Neural progenitor cell (in vitro differentiated cells): Measurements from ENCODE around the gene ZNF451. TPM values are rescaled to one million over a fixed set of nuclear protein-coding genes. Genes with fewer than 3 reads are reported as not detected.

ENCODE experiments used
- DNase-seq: peaks from one replicate; pipeline ENCODE4 v3.0.0-alpha.2; 2016; ENCODE audit warnings: low spot score
- H2AFZ ChIP-seq: fragments of 200-600 bp; sonication (generic); replicated peaks from 2 replicates; pipeline ENCODE4 v1.6.1; 2016; ENCODE audit warnings: antibody characterized with exemption
- H3F3A ChIP-seq: fragments of 200-600 bp; sonication (generic); 2 replicates; pipeline ENCODE4 v1.6.1; 2016; ENCODE audit warnings: antibody characterized with exemption, low read depth
- H3K27ac ChIP-seq: fragments of 200-600 bp; sonication (generic); 2 replicates; pipeline ENCODE4 v1.5.1; 2016; ENCODE audit warnings: mild to moderate bottlenecking
- H3K27me3 ChIP-seq: fragments of 200-600 bp; sonication (generic); 2 replicates; pipeline ENCODE4 v1.6.1; 2016; ENCODE audit warnings: mild to moderate bottlenecking, moderate library complexity
- H3K36me3 ChIP-seq: fragments of 200-600 bp; sonication (generic); 2 replicates; pipeline ENCODE4 v1.5.1; 2016
- H3K4me1 ChIP-seq: fragments of 200-600 bp; sonication (generic); 2 replicates; pipeline ENCODE4 v1.6.1; 2016; ENCODE audit warnings: mixed run types
- H3K4me2 ChIP-seq: fragments of 200-600 bp; sonication (generic); 2 replicates; pipeline ENCODE4 v1.6.1; 2016
- H3K4me3 ChIP-seq: fragments of 200-600 bp; sonication (generic); 2 replicates; pipeline ENCODE4 v1.5.1; 2016
- H3K79me2 ChIP-seq: fragments of 200-600 bp; sonication (generic); 2 replicates; pipeline ENCODE4 v1.6.1; 2016; ENCODE audit warnings: low read depth
- H3K9ac ChIP-seq: fragments of 200-600 bp; sonication (generic); 2 replicates; pipeline ENCODE4 v1.6.1; 2016
- H3K9me3 ChIP-seq: fragments of 200-600 bp; sonication (generic); 2 replicates; pipeline ENCODE4 v1.5.1; 2016; ENCODE audit warnings: low read depth
- H4K20me1 ChIP-seq: fragments of 200-600 bp; sonication (generic); 2 replicates; pipeline ENCODE4 v1.6.1; 2016; ENCODE audit warnings: low read depth
- H3K27ac Mint-ChIP-seq: 3 replicates; pipeline ENCODE4 v1.8.0; 2021; ENCODE audit warnings: mixed read lengths
- H3K27me3 Mint-ChIP-seq: 2 replicates; pipeline ENCODE4 v1.8.0; 2022; ENCODE audit warnings: low read depth, mild to moderate bottlenecking, inconsistent platforms, moderate library complexity, mixed read lengths; ENCODE audit not compliant: insufficient read depth
- H3K36me3 Mint-ChIP-seq: 3 replicates; pipeline ENCODE4 v1.8.0; 2021; ENCODE audit warnings: mixed read lengths
- H3K4me1 Mint-ChIP-seq: 3 replicates; pipeline ENCODE4 v1.8.0; 2021; ENCODE audit warnings: mixed read lengths
- H3K4me3 Mint-ChIP-seq: 3 replicates; pipeline ENCODE4 v1.8.0; 2021; ENCODE audit warnings: mild to moderate bottlenecking, moderate library complexity, mixed read lengths
- H3K9me3 Mint-ChIP-seq: 3 replicates; pipeline ENCODE4 v1.8.0; 2020; ENCODE audit warnings: mixed read lengths
- CTCF ChIP-seq: fragments of 200-600 bp; sonication (generic); IDR thresholded peaks from 2 replicates; pipeline ENCODE4 v1.5.1; 2017; ENCODE audit warnings: antibody characterized with exemption, mild to moderate bottlenecking
- EZH2 ChIP-seq: fragments of 200-600 bp; sonication (generic); IDR thresholded peaks from 2 replicates; pipeline ENCODE4 v1.6.1; 2017; ENCODE audit warnings: antibody characterized with exemption, mild to moderate bottlenecking, moderate library complexity
- EZH2phosphoT487 ChIP-seq: fragments of 200-600 bp; sonication (generic); IDR thresholded peaks from 2 replicates; pipeline ENCODE4 v1.6.1; 2017; ENCODE audit warnings: antibody characterized with exemption
- total RNA-seq: library from RNA; depleted of rRNA; stranded (reverse); fragments of >200 nt; gene quantifications from 2 replicates; pipeline ENCODE4 v1.2.3, GENCODE V29; 2015; ENCODE audit warnings: low replicate concordance

ZNF451 gene
- total RNA-seq, 1 donor from 2014 or later: 126 TPM

GRCh38 chr6:57141451-57142177 lies 51.6 kb downstream of the ZNF451 start:
- no peak for DNase-seq
- H2AFZ ChIP-seq: no peak overlapping the region

GRCh38 chr6:57142178-57142525 lies 52.2 kb downstream of the ZNF451 start:
- no peak overlapping the region for H3K4me3 Mint-ChIP-seq
- H3K4me1 ChIP-seq: no peaks in the 10 kb centered on the region
- no peaks in the 10 kb centered on the region for H3K4me1 Mint-ChIP-seq
- no peaks in the 10 kb centered on the region for H3K27me3 ChIP-seq
- H3K27me3 Mint-ChIP-seq: no peaks in the 10 kb centered on the region
- no peaks in the 10 kb centered on the region for H3K9me3 Mint-ChIP-seq
- DNase-seq: no peak
- H2AFZ ChIP-seq: no peak overlapping the region
- peaks cover 23% of the 10 kb centered on the region for H3K36me3 Mint-ChIP-seq
- no peaks in the 10 kb centered on the region for H4K20me1 ChIP-seq
- no peak for TF ChIP-seq EZH2phosphoT487
- no peak for TF ChIP-seq EZH2
- no peak for TF ChIP-seq CTCF
- H3K27ac ChIP-seq: no peak overlapping the region
- H3K4me3 ChIP-seq: no peak overlapping the region
- peaks cover 22% of the 10 kb centered on the region for H3K36me3 ChIP-seq
- H3K4me2 ChIP-seq: no peak overlapping the region
- no peaks in the 10 kb centered on the region for H3K9me3 ChIP-seq
- H3F3A ChIP-seq: no peaks in the 10 kb centered on the region
- no peaks in the 10 kb centered on the region for H3K79me2 ChIP-seq
- H3K9ac ChIP-seq: no peak overlapping the region
- no peak overlapping the region for H3K27ac Mint-ChIP-seq

More at GRCh38 chr6:57141451-57142177, 51.6 kb downstream of the ZNF451 start:
- Histone ChIP-seq H3K9me3 (no peaks in the 10 kb centered on the region), H3K79me2 (no peaks in the 10 kb centered on the region), H3K4me1 (no peaks in the 10 kb centered on the region), H3K9ac (no peak overlapping the region), H4K20me1 (no peaks in the 10 kb centered on the region), H3K4me2 (no peak overlapping the region), H3K4me3 (no peak overlapping the region), H3K27me3 (no peaks in the 10 kb centered on the region), H3K36me3 (peaks cover 16% of the 10 kb centered on the region), H3F3A (no peaks in the 10 kb centered on the region), H3K27ac (no peak overlapping the region)
- TF ChIP-seq CTCF (no peak), EZH2 (no peak), EZH2phosphoT487 (no peak)
- no peak overlapping the region for H3K4me3 Mint-ChIP-seq
- no peaks in the 10 kb centered on the region for H3K4me1 Mint-ChIP-seq
- no peaks in the 10 kb centered on the region for H3K9me3 Mint-ChIP-seq
- H3K27me3 Mint-ChIP-seq: no peaks in the 10 kb centered on the region
- H3K36me3 Mint-ChIP-seq: peaks cover 24% of the 10 kb centered on the region
- H3K27ac Mint-ChIP-seq: no peak overlapping the region

- no peak overlapping the region for H3K27ac ChIP-seq
- no peak overlapping the region for H3K4me3 ChIP-seq
- Mint-ChIP-seq H3K9me3 (no peaks in the 10 kb centered on the region), H3K27me3 (no peaks in the 10 kb centered on the region), H3K36me3 (peaks cover 30% of the 10 kb centered on the region), H3K27ac (no peak overlapping the region), H3K4me1 (no peaks in the 10 kb centered on the region), H3K4me3 (no peak overlapping the region)
- H3K27me3 ChIP-seq: no peaks in the 10 kb centered on the region
- H3K9ac ChIP-seq: no peak overlapping the region
- H3K4me2 ChIP-seq: no peak overlapping the region
- H4K20me1 ChIP-seq: no peaks in the 10 kb centered on the region
- H3K36me3 ChIP-seq: peaks cover 24% of the 10 kb centered on the region
- no peaks in the 10 kb centered on the region for H3K79me2 ChIP-seq
- no peak for TF ChIP-seq CTCF
- no peak for TF ChIP-seq EZH2
- no peak overlapping the region for H2AFZ ChIP-seq
- DNase-seq: no peak
- no peaks in the 10 kb centered on the region for H3K9me3 ChIP-seq
- H3K4me1 ChIP-seq: no peaks in the 10 kb centered on the region
- H3F3A ChIP-seq: no peaks in the 10 kb centered on the region
Observed at GRCh38 chr6:57143690-57144089, 53.7 kb downstream of the ZNF451 start.
